A673 (cell line): ENCODE measurements around the gene CATSPERD. TPM values are rescaled to one million over a fixed set of nuclear protein-coding genes. Genes with fewer than 3 reads are reported as not detected.

Experiments used
- BruUV-seq: library from RNA; stranded (reverse); fragments of 400-500 nt; replicated peaks from 2 replicates; lab custom pipeline; 2021; lab: Mats Ljungman, UMichigan
- CTCF ChIA-PET: fragments of 300-600 bp; sonication (Branson Sonifier 250); formaldehyde crosslinking; loops from one replicate; lab custom pipeline; 2022; ENCODE audit warnings: antibody characterized with exemption; lab: Charles Lee
- POLR2A ChIA-PET: fragments of 300-600 bp; sonication (Branson Sonifier 250); formaldehyde crosslinking; loops from one replicate; lab custom pipeline; 2022; ENCODE audit warnings: antibody characterized with exemption; ENCODE audit not compliant: low non-redundant PET; lab: Charles Lee
- DNase-seq: peaks from one replicate; pipeline ENCODE4 v3.0.0-alpha.2; 2015; ENCODE audit warnings: low spot score
- H3K27ac ChIP-seq: fragments of 200-600 bp; sonication (generic); 2 replicates; pipeline ENCODE4 v1.5.1; 2016; ENCODE audit warnings: mixed run types, low read depth, mild to moderate bottlenecking, mixed read lengths, antibody characterized with exemption, low read length; ENCODE audit not compliant: poor library complexity, severe bottlenecking
- H3K27me3 ChIP-seq: fragments of 200-600 bp; sonication (generic); replicated peaks from 2 replicates; pipeline ENCODE4 v1.6.1; 2017; ENCODE audit warnings: mixed run types, low read depth, mild to moderate bottlenecking, mixed read lengths, antibody characterized with exemption, low read length; ENCODE audit not compliant: insufficient read depth, poor library complexity
- H3K36me3 ChIP-seq: fragments of 200-600 bp; sonication (generic); 2 replicates; pipeline ENCODE4 v1.6.1; 2016; ENCODE audit warnings: mixed run types, mild to moderate bottlenecking, mixed read lengths, antibody characterized with exemption, low read length; ENCODE audit not compliant: insufficient read depth, poor library complexity, severe bottlenecking
- H3K4me1 ChIP-seq: fragments of 200-600 bp; sonication (generic); 2 replicates; pipeline ENCODE4 v1.6.1; 2017; ENCODE audit warnings: mixed run types, mild to moderate bottlenecking, mixed read lengths, antibody characterized with exemption, low read length; ENCODE audit not compliant: insufficient read depth, poor library complexity, severe bottlenecking
- H3K4me3 ChIP-seq: fragments of 200-600 bp; sonication (generic); 2 replicates; pipeline ENCODE4 v1.5.1; 2016; ENCODE audit warnings: low read depth, mixed run types, mild to moderate bottlenecking, mixed read lengths, low read length; ENCODE audit not compliant: poor library complexity, severe bottlenecking
- H3K9me3 ChIP-seq: fragments of 200-600 bp; sonication (generic); 2 replicates; pipeline ENCODE4 v1.6.1; 2016; ENCODE audit warnings: mixed run types, low read depth, mild to moderate bottlenecking, mixed read lengths, antibody characterized with exemption, low read length; ENCODE audit not compliant: poor library complexity, severe bottlenecking
- EZH2 ChIP-seq: fragments of 200-600 bp; sonication (generic); IDR thresholded peaks from 2 replicates; pipeline ENCODE4 v1.6.1; 2017; ENCODE audit warnings: borderline replicate concordance, low read depth, mild to moderate bottlenecking, mixed read lengths, antibody characterized with exemption, low read length; ENCODE audit not compliant: poor library complexity, severe bottlenecking
- intact Hi-C: fragments of 100-400 bp; cut with micrococcal nuclease; formaldehyde crosslinking; loops from one replicate; pipeline ENCODE4 v1.10.0; 2022; ENCODE audit not compliant: unreplicated experiment
- total RNA-seq: library from RNA; stranded (reverse); gene quantifications from 2 replicates; pipeline ENCODE4 v1.2.3, GENCODE V29; 2021
- TF ChIP-seq, protein P1 (sequence below): fragments of 300-800, 200-600 bp; sonication (generic); conservative IDR thresholded peaks from 2 replicates; pipeline ENCODE4 v1.5.1; 2017; ENCODE audit warnings: low read depth, mild to moderate bottlenecking, antibody characterized with exemption, low read length, moderate library complexity, mixed read lengths

CATSPERD gene
- total RNA-seq, 1 experiment from 2014 or later = not detected

DNA sequence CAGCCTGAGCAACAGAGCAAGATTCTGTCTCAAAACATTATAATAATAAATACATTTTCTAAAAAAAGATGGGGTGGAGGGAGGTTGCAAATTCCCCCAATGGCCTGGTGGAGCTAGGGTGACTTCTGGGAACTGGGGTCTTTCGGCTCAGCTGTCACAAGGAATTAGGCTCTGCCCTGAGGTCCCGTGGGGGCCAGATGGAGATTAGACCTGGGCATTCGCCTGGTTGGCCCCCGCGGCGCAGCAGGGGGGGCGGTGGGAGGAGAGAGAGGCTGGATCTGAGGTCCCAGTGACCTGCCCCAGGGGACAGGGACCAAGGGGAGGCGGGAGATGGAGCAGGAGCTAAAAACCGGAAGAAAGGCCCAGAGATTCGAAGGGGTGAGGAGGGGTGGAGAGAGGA is 104.3 kb downstream of the CATSPERD start:
- no TSS peak for BruUV-seq
- Histone ChIP-seq H3K4me3 (no peak overlapping the region), H3K27me3 (no peaks in the 10 kb centered on the region), H3K9me3 (no peaks in the 10 kb centered on the region), H3K27ac (no peak overlapping the region), H3K36me3 (no peaks in the 10 kb centered on the region), H3K4me1 (peaks cover 18% of the 10 kb centered on the region)
- DNase-seq = no peak
- TF ChIP-seq EZH2 = no peak
- TF ChIP-seq, protein P1, sequence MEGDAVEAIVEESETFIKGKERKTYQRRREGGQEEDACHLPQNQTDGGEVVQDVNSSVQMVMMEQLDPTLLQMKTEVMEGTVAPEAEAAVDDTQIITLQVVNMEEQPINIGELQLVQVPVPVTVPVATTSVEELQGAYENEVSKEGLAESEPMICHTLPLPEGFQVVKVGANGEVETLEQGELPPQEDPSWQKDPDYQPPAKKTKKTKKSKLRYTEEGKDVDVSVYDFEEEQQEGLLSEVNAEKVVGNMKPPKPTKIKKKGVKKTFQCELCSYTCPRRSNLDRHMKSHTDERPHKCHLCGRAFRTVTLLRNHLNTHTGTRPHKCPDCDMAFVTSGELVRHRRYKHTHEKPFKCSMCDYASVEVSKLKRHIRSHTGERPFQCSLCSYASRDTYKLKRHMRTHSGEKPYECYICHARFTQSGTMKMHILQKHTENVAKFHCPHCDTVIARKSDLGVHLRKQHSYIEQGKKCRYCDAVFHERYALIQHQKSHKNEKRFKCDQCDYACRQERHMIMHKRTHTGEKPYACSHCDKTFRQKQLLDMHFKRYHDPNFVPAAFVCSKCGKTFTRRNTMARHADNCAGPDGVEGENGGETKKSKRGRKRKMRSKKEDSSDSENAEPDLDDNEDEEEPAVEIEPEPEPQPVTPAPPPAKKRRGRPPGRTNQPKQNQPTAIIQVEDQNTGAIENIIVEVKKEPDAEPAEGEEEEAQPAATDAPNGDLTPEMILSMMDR = no peak
- ChIA-PET CTCF (interaction anchor here (0.6 to 0.8 kb wide), 3 partner anchors 21 to 66 kb away, joined by 3 to 5 read pairs (median 3); no protein-coding TSS in a partner anchor), POLR2A (no interaction called here)
- intact Hi-C loops = no loop called here

DNA sequence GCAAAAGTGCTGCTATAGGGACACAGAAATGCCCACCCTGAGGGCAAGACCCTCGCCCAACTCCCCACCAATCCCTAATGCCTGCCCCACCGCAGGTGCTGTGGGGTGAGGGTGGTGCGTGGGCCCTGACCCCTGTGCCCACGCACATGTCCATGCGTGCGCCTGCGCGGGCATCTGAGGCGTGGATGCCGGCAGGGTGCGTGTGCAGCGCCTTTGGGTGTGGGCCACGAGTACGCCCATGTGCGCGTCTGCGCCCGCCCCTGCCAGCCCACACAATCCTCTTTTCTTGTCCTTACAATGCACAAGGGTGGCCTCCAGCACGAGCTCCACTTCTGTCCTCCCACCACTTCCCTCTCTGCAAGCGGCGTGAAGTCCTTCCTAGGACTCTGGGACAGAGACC is 104.7 kb downstream of the CATSPERD start:
- DNase-seq = no peak
- no peak for TF ChIP-seq EZH2
- TF ChIP-seq, protein P1 = no peak
- BruUV-seq = no TSS peak
- no peak overlapping the region for H3K4me3 ChIP-seq
- no peaks in the 10 kb centered on the region for H3K36me3 ChIP-seq
- ChIA-PET POLR2A (no interaction called here), CTCF (interaction anchor here (0.6 kb wide), 2 partner anchors 31 to 66 kb away, joined by 3 to 5 read pairs; no protein-coding TSS in a partner anchor)
- no peak overlapping the region for H3K27ac ChIP-seq
- peaks cover 22% of the 10 kb centered on the region for H3K4me1 ChIP-seq
- no peaks in the 10 kb centered on the region for H3K9me3 ChIP-seq
- intact Hi-C loops = no loop called here
- H3K27me3 ChIP-seq = no peaks in the 10 kb centered on the region

DNA sequence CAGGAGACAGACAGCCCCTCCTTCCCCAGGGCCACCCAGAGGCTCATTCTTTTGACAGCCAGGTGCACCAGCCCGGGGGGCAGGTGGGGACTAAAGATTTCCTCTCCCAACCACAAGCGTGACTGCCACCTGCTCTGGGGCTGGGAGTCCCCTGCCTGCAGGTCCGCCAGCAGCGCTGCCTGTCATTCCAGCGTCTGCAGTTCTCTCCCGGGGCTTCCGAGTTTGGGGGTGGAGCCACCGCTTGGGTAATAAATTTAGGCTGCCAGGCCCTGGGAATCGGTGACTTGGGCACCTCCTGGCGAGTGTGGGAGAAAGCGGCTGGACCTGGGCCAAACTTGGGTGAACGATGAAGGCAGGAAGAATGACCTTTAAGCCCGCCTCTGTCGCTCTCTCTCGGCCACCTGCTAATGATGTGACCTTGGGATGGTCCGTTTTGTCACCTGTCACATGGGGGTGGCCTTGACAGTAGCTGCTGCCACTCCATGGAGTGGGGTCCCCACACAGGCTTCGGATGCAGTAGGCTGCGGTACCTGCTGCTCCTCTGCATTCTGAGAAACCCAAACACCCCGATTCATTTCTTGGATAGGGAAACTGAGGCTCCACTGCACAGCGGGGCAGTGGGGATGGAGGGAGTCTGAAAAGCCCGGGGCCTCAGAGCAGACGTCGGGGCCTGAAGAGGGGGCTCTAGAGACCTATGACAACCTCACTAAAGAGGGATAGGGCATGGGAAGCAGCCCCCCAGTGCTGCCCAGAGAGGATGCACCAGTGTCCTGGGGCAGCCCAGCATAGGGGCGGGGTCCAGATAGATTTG is 106.3 kb downstream of the CATSPERD start:
- ChIA-PET POLR2A (no interaction called here), CTCF (interaction anchor here (1.1 to 2.7 kb wide), 2 partner anchors 23 to 107 kb away, joined by 3 to 20 read pairs; partner anchors contain the start of genes CATSPERD and LONP1)
- intact Hi-C loops = no loop called here
- Histone ChIP-seq H3K27ac (peak overlapping the region; percentile 51), H3K36me3 (no peaks in the 10 kb centered on the region), H3K4me3 (peak overlapping the region; percentile 61), H3K9me3 (no peaks in the 10 kb centered on the region), H3K4me1 (peaks cover 22% of the 10 kb centered on the region), H3K27me3 (no peaks in the 10 kb centered on the region)
- no TSS peak for BruUV-seq
- no peak for TF ChIP-seq EZH2
- TF ChIP-seq, protein P1 = peak; percentile 59
- DNase-seq = peak; percentile 93
